CD14-positive monocyte (primary cell): ENCODE measurements around the gene CEBPE. TPM values are rescaled to one million over a fixed set of nuclear protein-coding genes. Genes with fewer than 3 reads are reported as not detected.

ENCODE experiments used
- DNase-seq, 3 donors: peaks; one replicate each; pipeline ENCODE4 v3.0.0-alpha.2; 2011 to 2022
- H2AFZ ChIP-seq: 2 replicates; pipeline ENCODE4 v1.6.0; 2012; ENCODE audit warnings: mild to moderate bottlenecking, low read depth, low read length, inconsistent platforms; ENCODE audit not compliant: insufficient read depth, poor library complexity, severe bottlenecking
- H3K27ac ChIP-seq, 2 donors: 1 replicate in 1 of 2; 2 replicates in 1 of 2; pipeline ENCODE4 v1.5.1; 2012 to 2013; ENCODE audit warnings: low read length in 2 of 2, control low read depth in 1 of 2, inconsistent platforms in 1 of 2, low read depth in 1 of 2, mild to moderate bottlenecking in 1 of 2
- H3K27me3 ChIP-seq, 2 donors: one replicate each; pipeline versions ENCODE4 v1.6.0 to v1.6.1; 2011 to 2013; ENCODE audit warnings: low read length in 2 of 2; ENCODE audit not compliant: control insufficient read depth in 2 of 2, insufficient read depth in 2 of 2
- H3K36me3 ChIP-seq, 2 donors: replicated peaks in 1 of 2; 1 replicate in 1 of 2; 2 replicates in 1 of 2; pipeline versions ENCODE4 v1.5.1 to v1.6.1; 2012 to 2013; ENCODE audit warnings: low read length in 2 of 2, control low read depth in 1 of 2, inconsistent platforms in 1 of 2, mild to moderate bottlenecking in 1 of 2; ENCODE audit not compliant: insufficient read depth in 2 of 2, control insufficient read depth in 1 of 2
- H3K4me1 ChIP-seq, 2 donors: 1 replicate in 1 of 2; 2 replicates in 1 of 2; pipeline versions ENCODE4 v1.5.1 to v1.6.1; 2012 to 2013; ENCODE audit warnings: low read length in 2 of 2, control low read depth in 1 of 2, inconsistent platforms in 1 of 2, mild to moderate bottlenecking in 1 of 2, moderate library complexity in 1 of 2; ENCODE audit not compliant: insufficient read depth in 2 of 2, control insufficient read depth in 1 of 2
- H3K4me2 ChIP-seq: replicated peaks from 2 replicates; pipeline ENCODE3; 2012; ENCODE audit warnings: low read length, moderate library complexity, mild to moderate bottlenecking; ENCODE audit not compliant: poor library complexity, severe bottlenecking; ENCODE audit errors: extremely low read depth
- H3K4me3 ChIP-seq, 3 experiments: fragments of 200-600 bp in 1 of 3; sonication (generic) in 1 of 3; replicated peaks in 1 of 3; 1 replicate in 2 of 3; 2 replicates in 1 of 3; pipeline ENCODE4 v1.5.1; 2011 to 2013; ENCODE audit warnings: low read length in 3 of 3, mild to moderate bottlenecking in 3 of 3, control low read depth in 2 of 3, low read depth in 2 of 3, inconsistent platforms in 1 of 3, moderate library complexity in 1 of 3
- H3K79me2 ChIP-seq: 2 replicates; pipeline ENCODE4 v1.6.0; 2012; ENCODE audit warnings: mild to moderate bottlenecking, control low read depth, inconsistent platforms, low read length, moderate library complexity; ENCODE audit not compliant: insufficient read depth
- H3K9ac ChIP-seq: 2 replicates; pipeline ENCODE4 v1.6.0; 2017; ENCODE audit warnings: low read length, mild to moderate bottlenecking; ENCODE audit not compliant: insufficient read depth, poor library complexity, severe bottlenecking
- H3K9me3 ChIP-seq, 2 donors: replicated peaks in 1 of 2; 1 replicate in 1 of 2; 2 replicates in 1 of 2; pipeline versions ENCODE4 v1.5.1 to v1.6.1; 2012 to 2013; ENCODE audit warnings: low read length in 2 of 2, control low read depth in 1 of 2; ENCODE audit not compliant: control insufficient read depth in 1 of 2, insufficient read depth in 1 of 2
- H4K20me1 ChIP-seq: 2 replicates; pipeline ENCODE4 v1.6.0; 2012; ENCODE audit warnings: mild to moderate bottlenecking, low read length, control low read depth, moderate library complexity; ENCODE audit not compliant: insufficient read depth
- H3K27ac Mint-ChIP-seq, 7 donors: one replicate each; pipeline ENCODE4 v1.8.0; 2020; ENCODE audit warnings: mild to moderate bottlenecking in 7 of 7, mixed read lengths in 7 of 7, moderate library complexity in 6 of 7, inconsistent platforms in 2 of 7
- H3K27me3 Mint-ChIP-seq, 3 donors: one replicate each; pipeline ENCODE4 v1.8.0; 2021 to 2022; ENCODE audit warnings: low read depth in 3 of 3, mild to moderate bottlenecking in 3 of 3, mixed read lengths in 3 of 3, moderate library complexity in 3 of 3, inconsistent platforms in 1 of 3
- H3K36me3 Mint-ChIP-seq, 2 donors: one replicate each; pipeline ENCODE4 v1.8.0; 2020; ENCODE audit warnings: mixed read lengths in 2 of 2, inconsistent platforms in 1 of 2, mild to moderate bottlenecking in 1 of 2
- H3K4me1 Mint-ChIP-seq: one replicate; pipeline ENCODE4 v1.8.0; 2020; ENCODE audit warnings: mild to moderate bottlenecking, mixed read lengths
- H3K4me3 Mint-ChIP-seq, 2 donors: one replicate each; pipeline ENCODE4 v1.8.0; 2020; ENCODE audit warnings: mild to moderate bottlenecking in 2 of 2, mixed read lengths in 2 of 2, moderate library complexity in 1 of 2
- H3K9me3 Mint-ChIP-seq, 7 donors: one replicate each; pipeline ENCODE4 v1.8.0; 2020 to 2022; ENCODE audit warnings: mixed read lengths in 7 of 7, mild to moderate bottlenecking in 6 of 7, moderate library complexity in 6 of 7, inconsistent platforms in 2 of 7
- CTCF ChIP-seq: fragments of 200-600 bp; IDR thresholded peaks from one replicate; pipeline ENCODE4 v1.8.0; 2022; ENCODE audit warnings: antibody characterized with exemption, mild to moderate bottlenecking
- WGBS: methylation state at CpG from one replicate; pipeline ENCODE4 v1.1.5; 2013; ENCODE audit warnings: missing lambda C conversion rate; ENCODE audit not compliant: insufficient coverage; 5-methylcytosine and 5-hydroxymethylcytosine counted together
- intact Hi-C, 2 donors: fragments of 100-400 bp; cut with micrococcal nuclease; formaldehyde crosslinking; loops; one replicate each; pipeline versions ENCODE4 v1.15.0 to v1.15.1; 2023
- polyA plus RNA-seq, 3 donors: library from polyadenylated mRNA; depleted of rRNA in 1 of 3; unstranded in 2 of 3; stranded (reverse) in 1 of 3; fragments of 300-500 nt in 2 of 3; fragments of >200 nt in 1 of 3; fragmentation: Illumina TruSeq in 2 of 3; gene quantifications; 1 replicate in 2 of 3; 2 replicates in 1 of 3; pipeline ENCODE4 v1.2.3, GENCODE V29; 2012 to 2021

The CEBPE gene
- polyA plus RNA-seq, 3 donors: 0.73 to 1.5 (median 1.3) TPM

- Histone ChIP-seq H3K4me1 (peaks cover 61 to 81% of the 10 kb centered on the region in 2 donors), H2AFZ (no peak overlapping the region), H3K36me3 (no peaks in the 10 kb centered on the region), H3K27me3 (no peaks in the 10 kb centered on the region), H3K9me3 (no peaks in the 10 kb centered on the region), H3K79me2 (peaks cover 35% of the 10 kb centered on the region), H3K27ac (no peak overlapping the region), H3K4me3 (no peak overlapping the region), H3K4me2 (peak overlapping the region; percentile 1), H3K9ac (no peak overlapping the region), H4K20me1 (no peaks in the 10 kb centered on the region)
- no CpG with 5 or more reads among the region's 4 CpGs for WGBS
- Mint-ChIP-seq H3K4me3 (no peak overlapping the region), H3K4me1 (peaks cover 64% of the 10 kb centered on the region), H3K27ac (peak overlapping the region in 2 of 7 donors; percentile 44 to 77), H3K9me3 (no peaks in the 10 kb centered on the region), H3K27me3 (peaks cover 0 to 4% (median 0%) of the 10 kb centered on the region in 3 donors), H3K36me3 (peaks cover 0 to 6% of the 10 kb centered on the region in 2 donors)
- no peak for DNase-seq
- intact Hi-C loops: loop anchor here in 1 of 2 donors (5.0 kb wide), 1 partner anchor 37 kb away; no protein-coding TSS in a partner anchor
- no peak for TF ChIP-seq CTCF
Measured at GRCh38 chr14:23114669-23115038, 4.4 kb downstream of the CEBPE start.

GRCh38 chr14:23114120-23114458 is 5.0 kb downstream of the CEBPE start:
- no peak for DNase-seq
- Mint-ChIP-seq H3K27me3 (peaks cover 0 to 4% (median 0%) of the 10 kb centered on the region in 3 donors), H3K9me3 (no peaks in the 10 kb centered on the region), H3K36me3 (peaks cover 0 to 6% of the 10 kb centered on the region in 2 donors), H3K27ac (peak overlapping the region in 2 of 7 donors; percentile 33 to 41), H3K4me1 (peaks cover 58% of the 10 kb centered on the region), H3K4me3 (no peak overlapping the region)
- Histone ChIP-seq H2AFZ (peak overlapping the region; percentile 43), H4K20me1 (no peaks in the 10 kb centered on the region), H3K27ac (no peak overlapping the region), H3K4me3 (peak overlapping the region in 1 of 3 experiments; percentile 10), H3K4me1 (peaks cover 55 to 76% of the 10 kb centered on the region in 2 donors), H3K27me3 (no peaks in the 10 kb centered on the region), H3K9ac (no peak overlapping the region), H3K36me3 (no peaks in the 10 kb centered on the region), H3K4me2 (peak overlapping the region; percentile 38), H3K79me2 (peaks cover 29% of the 10 kb centered on the region), H3K9me3 (no peaks in the 10 kb centered on the region)
- intact Hi-C loops: loop anchor here in 1 of 2 donors (5.0 kb wide), 1 partner anchor 37 kb away; no protein-coding TSS in a partner anchor
- WGBS: 100% methylated on average over 2 of the region's 5 CpGs
- no peak for TF ChIP-seq CTCF
